Endodermal cell (in vitro differentiated cells): ENCODE data around the gene IL11RA. TPM values are rescaled to one million over a fixed set of nuclear protein-coding genes. Genes with fewer than 3 reads are reported as not detected.

Experiments
- DNase-seq: peaks from one replicate; pipeline ENCODE4 v3.0.0-alpha.2; 2017
- H3K27ac ChIP-seq: 2 replicates; pipeline ENCODE4 v1.5.1; 2013; ENCODE audit warnings: mild to moderate bottlenecking, low read depth, low read length, moderate library complexity
- H3K27me3 ChIP-seq: 2 replicates; pipeline ENCODE4 v1.6.1; 2013; ENCODE audit warnings: mild to moderate bottlenecking, low read length, moderate library complexity; ENCODE audit not compliant: insufficient read depth, control insufficient read depth, poor library complexity, severe bottlenecking
- H3K36me3 ChIP-seq: 2 replicates; pipeline ENCODE4 v1.7.0; 2013; ENCODE audit warnings: mild to moderate bottlenecking, low read length, moderate library complexity; ENCODE audit not compliant: control insufficient read depth, insufficient read depth
- H3K4me1 ChIP-seq: one replicate; pipeline ENCODE4 v1.7.0; 2013; ENCODE audit warnings: low read length; ENCODE audit not compliant: control insufficient read depth, insufficient read depth
- H3K4me3 ChIP-seq: 2 replicates; pipeline ENCODE4 v1.5.1; 2013; ENCODE audit warnings: mild to moderate bottlenecking, low read length, moderate library complexity
- H3K9ac ChIP-seq: 2 replicates; pipeline ENCODE4 v1.6.1; 2013; ENCODE audit warnings: mild to moderate bottlenecking, low read length, moderate library complexity; ENCODE audit not compliant: poor library complexity, severe bottlenecking; ENCODE audit errors: extremely low read depth
- H3K9me3 ChIP-seq: 2 replicates; pipeline ENCODE4 v1.6.1; 2013; ENCODE audit warnings: mild to moderate bottlenecking, low read length, moderate library complexity; ENCODE audit not compliant: control insufficient read depth
- H3K27ac Mint-ChIP-seq: 2 replicates; pipeline ENCODE4 v1.8.0; 2020; ENCODE audit warnings: mixed read lengths
- H3K27me3 Mint-ChIP-seq: 2 replicates; pipeline ENCODE4 v1.8.0; 2021; ENCODE audit warnings: mild to moderate bottlenecking, mixed read lengths; ENCODE audit not compliant: insufficient read depth
- H3K36me3 Mint-ChIP-seq: 2 replicates; pipeline ENCODE4 v1.8.0; 2020; ENCODE audit warnings: low read depth, mixed read lengths
- H3K4me1 Mint-ChIP-seq: 2 replicates; pipeline ENCODE4 v1.8.0; 2020; ENCODE audit warnings: mixed read lengths
- H3K4me3 Mint-ChIP-seq: 2 replicates; pipeline ENCODE4 v1.8.0; 2020; ENCODE audit warnings: mild to moderate bottlenecking, moderate library complexity, mixed read lengths
- H3K9me3 Mint-ChIP-seq: 2 replicates; pipeline ENCODE4 v1.8.0; 2020; ENCODE audit warnings: mild to moderate bottlenecking, mixed read lengths
- CTCF ChIP-seq: fragments of 200-600 bp; sonication (generic); conservative IDR thresholded peaks from 2 replicates; pipeline ENCODE4 v1.5.0; 2021; ENCODE audit warnings: antibody characterized with exemption, mild to moderate bottlenecking
- WGBS, 2 experiments: methylation state at CpG; one replicate each; pipeline versions ENCODE4 v1.1.5 to v1.1.7; 2013; ENCODE audit warnings: missing lambda C conversion rate in 2 of 2, mixed read lengths in 1 of 2; ENCODE audit not compliant: insufficient coverage in 1 of 2, insufficient read length in 1 of 2; 5-methylcytosine and 5-hydroxymethylcytosine counted together
- total RNA-seq, 2 donors: library from RNA; stranded (reverse); fragmentation: NEBNext Ultra II Directional in 1 of 2; extraction: Animal tissue kit (Norgen Biotek cat#: 25700) in 1 of 2; gene quantifications; 2 replicates in 1 of 2; 3 replicates in 1 of 2; pipeline ENCODE4 v1.2.1, GENCODE V29; 2021

Gene IL11RA
- total RNA-seq, 2 donors from 2014 or later: 6.9 to 12.7 TPM

- WGBS, 2 experiments: 12 to 23% methylated on average over 15 to 52 of the region's 52 CpGs
- H3K27me3 Mint-ChIP-seq: peaks cover 57% of the 10 kb centered on the region
- no peaks in the 10 kb centered on the region for H3K9me3 ChIP-seq
- no peak overlapping the region for H3K27ac Mint-ChIP-seq
- no peak overlapping the region for H3K9ac ChIP-seq
- H3K4me3 Mint-ChIP-seq: peak overlapping the region; percentile 50
- no peaks in the 10 kb centered on the region for H3K4me1 ChIP-seq
- peaks cover 33% of the 10 kb centered on the region for H3K27me3 ChIP-seq
- H3K4me3 ChIP-seq: peak overlapping the region; percentile 59
- TF ChIP-seq CTCF: peak; percentile 98
- no peaks in the 10 kb centered on the region for H3K36me3 Mint-ChIP-seq
- peak; percentile 94 for DNase-seq
- H3K27ac ChIP-seq: no peak overlapping the region
- H3K4me1 Mint-ChIP-seq: peaks cover 10% of the 10 kb centered on the region
- no peaks in the 10 kb centered on the region for H3K36me3 ChIP-seq
- no peaks in the 10 kb centered on the region for H3K9me3 Mint-ChIP-seq
Measured at GRCh38 chr9:34701023-34701768, 49.2 kb downstream of the IL11RA start.

DNA sequence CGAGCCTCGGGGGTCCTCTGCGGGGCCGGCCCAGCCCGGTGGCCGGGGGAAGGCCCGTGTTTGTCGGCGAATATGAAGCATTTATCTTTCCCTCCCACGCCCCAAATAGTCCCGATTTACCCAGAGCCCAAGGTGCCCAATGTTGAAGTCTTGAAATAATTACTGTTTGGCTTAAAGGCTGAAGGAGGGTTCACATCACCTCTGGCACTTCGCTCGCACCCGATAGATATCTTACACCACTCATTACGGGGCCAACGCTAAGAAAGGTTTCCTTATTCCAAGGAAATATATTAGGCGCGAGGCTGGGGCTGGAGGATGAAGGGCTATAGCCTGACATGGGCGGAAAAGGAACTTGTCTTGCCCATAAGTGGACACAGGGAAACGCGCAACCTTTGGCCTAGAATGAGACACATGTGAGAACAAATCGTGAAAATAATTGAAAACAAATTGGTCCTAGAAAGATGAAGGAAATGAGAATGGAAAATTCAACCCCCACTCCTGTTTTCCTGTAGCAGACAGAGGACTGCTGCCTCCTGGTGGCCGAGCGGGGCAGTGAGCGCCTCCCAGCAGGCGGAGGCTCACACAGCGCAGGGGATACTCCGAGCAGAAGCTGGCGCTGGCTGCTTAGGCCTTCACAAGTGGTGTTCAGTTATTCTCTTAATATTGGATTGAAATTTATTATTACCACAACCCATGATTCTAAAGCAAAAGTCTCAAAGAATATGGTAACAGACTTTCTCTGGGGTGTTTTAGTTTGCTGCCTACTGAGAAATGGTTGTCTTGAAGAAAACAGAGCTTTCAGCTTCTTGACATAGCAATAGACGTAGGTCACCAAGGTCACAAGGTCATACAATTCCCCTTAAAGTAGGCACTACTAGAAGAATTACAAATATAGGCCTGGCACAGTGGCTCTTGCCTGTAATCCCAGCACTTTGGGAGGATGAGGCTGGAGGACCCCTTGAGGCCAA, 50.1 kb downstream of the IL11RA start:
- H3K27ac Mint-ChIP-seq: no peak overlapping the region
- peaks cover 10% of the 10 kb centered on the region for H3K4me1 Mint-ChIP-seq
- WGBS, 2 experiments: 17 to 24% methylated on average over 9 to 30 of the region's 30 CpGs
- H3K4me3 Mint-ChIP-seq: peak overlapping the region; percentile 50
- H3K4me1 ChIP-seq: no peaks in the 10 kb centered on the region
- H3K9me3 ChIP-seq: no peaks in the 10 kb centered on the region
- H3K36me3 Mint-ChIP-seq: no peaks in the 10 kb centered on the region
- H3K36me3 ChIP-seq: no peaks in the 10 kb centered on the region
- H3K9ac ChIP-seq: no peak overlapping the region
- peak overlapping the region; percentile 59 for H3K4me3 ChIP-seq
- peak; percentile 99 for TF ChIP-seq CTCF
- no peaks in the 10 kb centered on the region for H3K9me3 Mint-ChIP-seq
- H3K27ac ChIP-seq: no peak overlapping the region
- H3K27me3 ChIP-seq: peaks cover 33% of the 10 kb centered on the region
- H3K27me3 Mint-ChIP-seq: peaks cover 52% of the 10 kb centered on the region
- DNase-seq: peak; percentile 94

- Histone ChIP-seq H3K27ac (no peak overlapping the region), H3K36me3 (no peaks in the 10 kb centered on the region), H3K9me3 (no peaks in the 10 kb centered on the region), H3K4me3 (no peak overlapping the region), H3K27me3 (no peaks in the 10 kb centered on the region), H3K4me1 (no peaks in the 10 kb centered on the region), H3K9ac (no peak overlapping the region)
- H3K4me3 Mint-ChIP-seq: no peak overlapping the region
- 94 to 100% methylated on average over 2 of the region's 2 CpGs for WGBS, 2 experiments
- no peak for TF ChIP-seq CTCF
- H3K4me1 Mint-ChIP-seq: peaks cover 5% of the 10 kb centered on the region
- no peaks in the 10 kb centered on the region for H3K9me3 Mint-ChIP-seq
- no peak overlapping the region for H3K27ac Mint-ChIP-seq
- H3K27me3 Mint-ChIP-seq: peaks cover 11% of the 10 kb centered on the region
- no peak for DNase-seq
- H3K36me3 Mint-ChIP-seq: no peaks in the 10 kb centered on the region
Measured at GRCh38 chr9:34707130-34707529, 55.1 kb downstream of the IL11RA start.
